ENCODE results near the gene HTN1. TPM values are rescaled to one million over a fixed set of nuclear protein-coding genes. Genes with fewer than 3 reads are reported as not detected.
"Not testable (repeated sequence)": the region's sequence is repeated elsewhere in the genome, so short reads cannot be mapped to it uniquely, and the experiment has no call there.

The HTN1 gene
- not detected in 2 replicates for total RNA-seq (ENCODE audit: low replicate concordance)
- long read RNA-seq, result 0 reads

- not testable (repeated sequence) for H3K27me3 Mint-ChIP-seq; H3K4me1 Mint-ChIP-seq (ENCODE audit: unreplicated experiment); H3K4me3 Mint-ChIP-seq; H3K36me3 Mint-ChIP-seq; H3K27ac Mint-ChIP-seq; DNase-seq (ENCODE audit: extremely low spot score, unreplicated experiment); H3K9me3 Mint-ChIP-seq
These were observed at the start of gene HTN1 for GRCh38 chr4:70050138-70050537. HTN1 (plus strand) TSS chr4:70050438; CDS start chr4:70053077, 2,639 bp downstream.

GRCh38 chr4:70000711-70001110 is 49.5 kb upstream of the HTN1 start:
- Mint-ChIP-seq H3K27me3 (no peaks in the 10 kb centered on the region), H3K36me3 (no peaks in the 10 kb centered on the region), H3K27ac (no peak overlapping the region), H3K9me3 (no peaks in the 10 kb centered on the region), H3K4me3 (no peak overlapping the region), H3K4me1 (ENCODE audit: unreplicated experiment) (no peaks in the 10 kb centered on the region)
- DNase-seq (ENCODE audit: extremely low spot score, unreplicated experiment), result no peak
- TF ChIP-seq CTCF (conservative IDR thresholded peaks at IDR 0.05), result no peak

GRCh38 chr4:70002507-70002906 is 47.7 kb upstream of the HTN1 start:
- Mint-ChIP-seq H3K4me1 (ENCODE audit: unreplicated experiment) (no peaks in the 10 kb centered on the region), H3K36me3 (no peaks in the 10 kb centered on the region), H3K27me3 (no peaks in the 10 kb centered on the region), H3K9me3 (no peaks in the 10 kb centered on the region), H3K27ac (no peak overlapping the region), H3K4me3 (no peak overlapping the region)
- DNase-seq (ENCODE audit: extremely low spot score, unreplicated experiment), result no peak
- no peak for TF ChIP-seq CTCF (conservative IDR thresholded peaks at IDR 0.05)

GRCh38 chr4:70008771-70009170 is 41.5 kb upstream of the HTN1 start:
- Mint-ChIP-seq H3K4me1 (ENCODE audit: unreplicated experiment) (no peaks in the 10 kb centered on the region), H3K4me3 (no peak overlapping the region), H3K27ac (no peak overlapping the region), H3K9me3 (no peaks in the 10 kb centered on the region), H3K36me3 (no peaks in the 10 kb centered on the region), H3K27me3 (no peaks in the 10 kb centered on the region)
- no peak for DNase-seq (ENCODE audit: extremely low spot score, unreplicated experiment)
- no peak for TF ChIP-seq CTCF (conservative IDR thresholded peaks at IDR 0.05)

- H3K4me3 Mint-ChIP-seq; H3K27me3 Mint-ChIP-seq; DNase-seq (ENCODE audit: extremely low spot score, unreplicated experiment); H3K36me3 Mint-ChIP-seq; H3K4me1 Mint-ChIP-seq (ENCODE audit: unreplicated experiment); H3K9me3 Mint-ChIP-seq; H3K27ac Mint-ChIP-seq: not testable (repeated sequence)
These were observed 31.2 kb upstream of the HTN1 start for GRCh38 chr4:70019006-70019405.

- no peaks in the 10 kb centered on the region for H3K36me3 Mint-ChIP-seq
- no peaks in the 10 kb centered on the region for H3K4me1 Mint-ChIP-seq (ENCODE audit: unreplicated experiment)
- TF ChIP-seq CTCF (conservative IDR thresholded peaks at IDR 0.05), result no peak
- H3K4me3 Mint-ChIP-seq, result no peak overlapping the region
- no peaks in the 10 kb centered on the region for H3K9me3 Mint-ChIP-seq
- H3K27ac Mint-ChIP-seq, result no peak overlapping the region
- DNase-seq (ENCODE audit: extremely low spot score, unreplicated experiment), result no peak
- H3K27me3 Mint-ChIP-seq, result no peaks in the 10 kb centered on the region
These were observed 27.0 kb upstream of the HTN1 start for GRCh38 chr4:70023218-70023617.

- Mint-ChIP-seq H3K27me3 (no peaks in the 10 kb centered on the region), H3K27ac (no peak overlapping the region), H3K4me3 (no peak overlapping the region), H3K9me3 (no peaks in the 10 kb centered on the region), H3K36me3 (no peaks in the 10 kb centered on the region), H3K4me1 (ENCODE audit: unreplicated experiment) (no peaks in the 10 kb centered on the region)
- no peak for TF ChIP-seq CTCF (conservative IDR thresholded peaks at IDR 0.05)
- no peak for DNase-seq (ENCODE audit: extremely low spot score, unreplicated experiment)
These were observed 23.2 kb upstream of the HTN1 start for GRCh38 chr4:70027011-70027410.

- H3K9me3 Mint-ChIP-seq; H3K4me3 Mint-ChIP-seq; H3K27me3 Mint-ChIP-seq; H3K27ac Mint-ChIP-seq; H3K4me1 Mint-ChIP-seq (ENCODE audit: unreplicated experiment); H3K36me3 Mint-ChIP-seq; DNase-seq (ENCODE audit: extremely low spot score, unreplicated experiment): not testable (repeated sequence)
These were observed 22.1 kb upstream of the HTN1 start, which contains the start of gene HTN3 for GRCh38 chr4:70028159-70028558. HTN3 (plus strand) TSS chr4:70028459; CDS start chr4:70030741, 2,282 bp downstream.

GRCh38 chr4:70037559-70037958 is 12.7 kb upstream of the HTN1 start:
- not testable (repeated sequence) for H3K27ac Mint-ChIP-seq; H3K4me3 Mint-ChIP-seq; H3K4me1 Mint-ChIP-seq (ENCODE audit: unreplicated experiment)

GRCh38 chr4:70039928-70040327 is 10.3 kb upstream of the HTN1 start:
- H3K27me3 Mint-ChIP-seq; H3K36me3 Mint-ChIP-seq; H3K4me3 Mint-ChIP-seq; H3K9me3 Mint-ChIP-seq; H3K4me1 Mint-ChIP-seq (ENCODE audit: unreplicated experiment); H3K27ac Mint-ChIP-seq; DNase-seq (ENCODE audit: extremely low spot score, unreplicated experiment): not testable (repeated sequence)

More at GRCh38 chr4:70037559-70037958, 12.7 kb upstream of the HTN1 start:
- not testable (repeated sequence) for H3K36me3 Mint-ChIP-seq; DNase-seq (ENCODE audit: extremely low spot score, unreplicated experiment); H3K27me3 Mint-ChIP-seq; H3K9me3 Mint-ChIP-seq
